SJCRH30 (cell line): ENCODE measurements around the gene GRID1. TPM values are rescaled to one million over a fixed set of nuclear protein-coding genes. Genes with fewer than 3 reads are reported as not detected.

Experiments
- DNase-seq, 2 experiments: peaks; one replicate each; pipeline ENCODE4 v3.0.0-alpha.2; 2015 to 2020
- H3K27ac ChIP-seq: fragments of 250-450 bp; sonication (Bioruptor Pico); 2 replicates; pipeline ENCODE4 v1.5.1; 2020; ENCODE audit warnings: mild to moderate bottlenecking, moderate library complexity
- H3K27me3 ChIP-seq: fragments of 250-450 bp; sonication (Bioruptor Pico); 2 replicates; pipeline ENCODE4 v1.5.1; 2020; ENCODE audit warnings: mild to moderate bottlenecking, moderate library complexity
- H3K36me3 ChIP-seq: fragments of 250-450 bp; sonication (Bioruptor Pico); 2 replicates; pipeline ENCODE4 v1.5.1; 2020; ENCODE audit warnings: mild to moderate bottlenecking, moderate library complexity
- H3K4me1 ChIP-seq: fragments of 250-450 bp; sonication (Bioruptor Pico); 2 replicates; pipeline ENCODE4 v1.5.1; 2020; ENCODE audit warnings: mild to moderate bottlenecking, moderate library complexity
- H3K4me3 ChIP-seq: fragments of 250-450 bp; sonication (Bioruptor Pico); 2 replicates; pipeline ENCODE4 v1.5.1; 2020; ENCODE audit warnings: mild to moderate bottlenecking, moderate library complexity
- H3K9me3 ChIP-seq: fragments of 250-450 bp; sonication (Bioruptor Pico); replicated peaks from 2 replicates; pipeline ENCODE4 v1.5.1; 2020; ENCODE audit warnings: mild to moderate bottlenecking, moderate library complexity
- total RNA-seq: library from RNA; depleted of rRNA; stranded (reverse); fragments of >200 nt; shearing (Covaris generic); gene quantifications from 2 replicates; pipeline ENCODE4 v1.2.3, GENCODE V29; 2014

Gene GRID1
- total RNA-seq, 1 experiment from 2014 or later, result not detected

- DNase-seq, result no peak
- no peaks in the 10 kb centered on the region for H3K4me1 ChIP-seq
- H3K27me3 ChIP-seq, result no peaks in the 10 kb centered on the region
- no peaks in the 10 kb centered on the region for H3K36me3 ChIP-seq
- no peaks in the 10 kb centered on the region for H3K9me3 ChIP-seq
- no peak overlapping the region for H3K4me3 ChIP-seq
- H3K27ac ChIP-seq, result no peak overlapping the region
Observed at GRCh38 chr10:85673270-85673669, 693.3 kb downstream of the GRID1 start.

DNA sequence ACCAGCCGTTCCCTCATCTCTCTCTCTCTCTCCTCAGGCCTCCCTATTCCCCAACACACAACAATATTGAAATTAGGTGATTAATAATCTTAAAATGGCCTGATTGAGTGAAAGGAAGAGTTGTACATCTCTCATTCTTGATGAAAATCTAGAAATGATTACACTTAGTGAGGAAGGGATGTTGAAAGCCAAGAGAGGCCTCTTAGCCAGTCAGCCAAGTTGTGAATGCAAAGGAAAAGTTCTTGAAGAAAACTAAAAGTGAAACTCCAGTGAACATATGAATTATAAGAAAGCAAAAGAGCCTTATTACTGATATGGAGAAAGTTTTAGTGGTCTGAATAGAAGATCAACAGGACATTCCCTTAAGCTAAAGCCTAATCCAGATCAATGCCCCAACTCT is 695.1 kb downstream of the GRID1 start:
- no peaks in the 10 kb centered on the region for H3K36me3 ChIP-seq

GRCh38 chr10:85668522-85668921 is 698.1 kb downstream of the GRID1 start:
- H3K4me3 ChIP-seq, result no peak overlapping the region
- H3K9me3 ChIP-seq, result no peaks in the 10 kb centered on the region
- no peak overlapping the region for H3K27ac ChIP-seq
- H3K4me1 ChIP-seq, result no peaks in the 10 kb centered on the region
- H3K36me3 ChIP-seq, result no peaks in the 10 kb centered on the region
- DNase-seq, result no peak
- H3K27me3 ChIP-seq, result no peaks in the 10 kb centered on the region

More for the DNA sequence above, 695.1 kb downstream of the GRID1 start:
- Histone ChIP-seq H3K4me1 (no peaks in the 10 kb centered on the region), H3K27me3 (no peaks in the 10 kb centered on the region), H3K27ac (no peak overlapping the region), H3K4me3 (no peak overlapping the region), H3K9me3 (no peaks in the 10 kb centered on the region)
- no peak for DNase-seq

GRCh38 chr10:85667638-85668233 is 698.9 kb downstream of the GRID1 start:
- Histone ChIP-seq H3K27me3 (no peaks in the 10 kb centered on the region), H3K4me1 (no peaks in the 10 kb centered on the region), H3K36me3 (no peaks in the 10 kb centered on the region), H3K9me3 (no peaks in the 10 kb centered on the region), H3K4me3 (no peak overlapping the region), H3K27ac (no peak overlapping the region)
- no peak for DNase-seq

GRCh38 chr10:85666987-85667386 is 699.6 kb downstream of the GRID1 start:
- Histone ChIP-seq H3K36me3 (no peaks in the 10 kb centered on the region), H3K4me3 (no peak overlapping the region), H3K27me3 (no peaks in the 10 kb centered on the region), H3K4me1 (no peaks in the 10 kb centered on the region), H3K27ac (no peak overlapping the region), H3K9me3 (no peaks in the 10 kb centered on the region)
- no peak for DNase-seq

GRCh38 chr10:85666102-85666501 is 700.5 kb downstream of the GRID1 start:
- H3K27me3 ChIP-seq, result no peaks in the 10 kb centered on the region
- H3K36me3 ChIP-seq, result no peaks in the 10 kb centered on the region
- H3K27ac ChIP-seq, result no peak overlapping the region
- no peaks in the 10 kb centered on the region for H3K9me3 ChIP-seq
- no peak overlapping the region for H3K4me3 ChIP-seq
- H3K4me1 ChIP-seq, result no peaks in the 10 kb centered on the region
- DNase-seq, result no peak

GRCh38 chr10:85665681-85666080 is 700.9 kb downstream of the GRID1 start:
- Histone ChIP-seq H3K36me3 (no peaks in the 10 kb centered on the region), H3K4me1 (no peaks in the 10 kb centered on the region), H3K4me3 (no peak overlapping the region), H3K27me3 (no peaks in the 10 kb centered on the region), H3K27ac (no peak overlapping the region), H3K9me3 (no peaks in the 10 kb centered on the region)
- DNase-seq, result no peak

DNA sequence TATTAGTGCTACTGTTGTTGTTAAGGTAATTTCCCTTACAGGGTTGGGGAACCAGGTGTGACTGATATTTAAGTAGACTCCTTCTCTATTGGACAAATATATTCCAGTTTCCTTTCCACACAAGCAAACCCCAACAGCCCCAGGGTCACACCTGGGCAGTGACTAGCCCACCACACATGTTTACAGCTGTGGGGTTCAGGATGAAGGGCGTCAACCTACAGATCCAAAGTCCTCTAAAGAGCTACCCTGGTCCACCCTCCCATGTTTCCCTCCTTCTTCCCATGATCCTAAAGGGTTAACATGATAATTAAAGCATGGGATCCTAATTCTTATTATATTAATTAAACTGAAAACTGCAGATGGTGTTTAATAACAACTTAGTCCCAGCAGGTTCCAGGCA is 701.5 kb downstream of the GRID1 start:
- no peaks in the 10 kb centered on the region for H3K9me3 ChIP-seq
- H3K36me3 ChIP-seq, result no peaks in the 10 kb centered on the region
- DNase-seq, result no peak
- H3K4me3 ChIP-seq, result no peak overlapping the region
- H3K27me3 ChIP-seq, result no peaks in the 10 kb centered on the region
- H3K4me1 ChIP-seq, result no peaks in the 10 kb centered on the region
- no peak overlapping the region for H3K27ac ChIP-seq

DNA sequence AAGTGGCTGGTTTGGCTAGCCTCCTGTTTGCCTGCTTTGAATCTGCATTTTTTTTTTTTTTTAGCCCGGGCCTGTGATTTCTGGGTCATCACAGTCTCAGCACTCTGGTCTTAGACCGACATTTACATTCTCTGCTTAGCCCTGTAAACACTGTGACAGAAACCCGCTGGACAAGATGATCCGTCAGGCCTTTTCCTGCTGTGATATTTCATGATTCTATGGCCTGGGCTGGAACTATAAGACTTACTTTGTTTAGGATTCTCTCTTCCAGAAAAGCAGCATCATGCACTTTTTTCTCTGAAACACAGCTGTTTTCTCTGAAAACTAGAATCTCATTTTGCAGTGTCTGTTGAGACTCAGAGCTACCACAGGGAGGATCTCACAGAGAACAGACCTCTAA is 705.5 kb downstream of the GRID1 start:
- no peaks in the 10 kb centered on the region for H3K4me1 ChIP-seq
- DNase-seq, result no peak
- H3K27me3 ChIP-seq, result no peaks in the 10 kb centered on the region
- H3K36me3 ChIP-seq, result no peaks in the 10 kb centered on the region
- H3K4me3 ChIP-seq, result no peak overlapping the region
- no peak overlapping the region for H3K27ac ChIP-seq
- H3K9me3 ChIP-seq, result no peaks in the 10 kb centered on the region

- no peak for DNase-seq
- no peak overlapping the region for H3K4me3 ChIP-seq
- no peaks in the 10 kb centered on the region for H3K9me3 ChIP-seq
- H3K27ac ChIP-seq, result no peak overlapping the region
- no peaks in the 10 kb centered on the region for H3K27me3 ChIP-seq
- no peaks in the 10 kb centered on the region for H3K36me3 ChIP-seq
- no peaks in the 10 kb centered on the region for H3K4me1 ChIP-seq
Observed at GRCh38 chr10:85659331-85659730, 707.3 kb downstream of the GRID1 start.

- H3K4me1 ChIP-seq, result no peaks in the 10 kb centered on the region
- no peaks in the 10 kb centered on the region for H3K27me3 ChIP-seq
- no peaks in the 10 kb centered on the region for H3K9me3 ChIP-seq
- no peak overlapping the region for H3K27ac ChIP-seq
- DNase-seq, result no peak
- no peaks in the 10 kb centered on the region for H3K36me3 ChIP-seq
- no peak overlapping the region for H3K4me3 ChIP-seq
Observed at GRCh38 chr10:85658518-85658917, 708.1 kb downstream of the GRID1 start.

GRCh38 chr10:85657476-85658113 is 709.0 kb downstream of the GRID1 start:
- H3K27me3 ChIP-seq, result no peaks in the 10 kb centered on the region
- no peaks in the 10 kb centered on the region for H3K9me3 ChIP-seq
- H3K36me3 ChIP-seq, result no peaks in the 10 kb centered on the region
- no peak overlapping the region for H3K4me3 ChIP-seq
- H3K27ac ChIP-seq, result no peak overlapping the region
- H3K4me1 ChIP-seq, result no peaks in the 10 kb centered on the region
- DNase-seq, result no peak

DNA sequence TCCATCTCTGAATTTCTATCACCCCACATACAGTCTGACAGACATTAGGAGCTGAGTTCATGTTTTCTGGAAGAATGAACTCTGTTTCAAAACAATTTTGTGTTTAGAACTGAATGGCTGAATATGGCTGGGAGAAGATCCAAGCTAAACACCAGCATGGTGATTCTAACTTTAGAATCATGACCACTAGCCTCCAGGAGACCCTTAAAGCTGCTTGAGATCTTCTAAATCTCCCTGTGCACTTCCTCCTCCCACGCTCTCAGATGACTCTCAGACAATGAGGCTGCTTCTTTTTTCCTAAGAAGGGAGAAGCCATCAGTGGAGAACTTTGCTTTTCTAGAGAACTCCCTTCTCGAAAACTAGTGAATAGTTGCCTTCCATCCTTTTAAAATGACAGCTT is 711.2 kb downstream of the GRID1 start:
- Histone ChIP-seq H3K4me1 (no peaks in the 10 kb centered on the region), H3K9me3 (no peaks in the 10 kb centered on the region), H3K27me3 (no peaks in the 10 kb centered on the region), H3K4me3 (no peak overlapping the region), H3K27ac (no peak overlapping the region), H3K36me3 (no peaks in the 10 kb centered on the region)
- no peak for DNase-seq

GRCh38 chr10:85651497-85651882 is 715.1 kb downstream of the GRID1 start:
- DNase-seq, result no peak

GRCh38 chr10:85650791-85651496 is 715.7 kb downstream of the GRID1 start:
- no peak overlapping the region for H3K27ac ChIP-seq
- DNase-seq, result no peak
- H3K27me3 ChIP-seq, result no peaks in the 10 kb centered on the region
- no peak overlapping the region for H3K4me3 ChIP-seq
- H3K36me3 ChIP-seq, result no peaks in the 10 kb centered on the region
- H3K9me3 ChIP-seq, result no peaks in the 10 kb centered on the region
- no peaks in the 10 kb centered on the region for H3K4me1 ChIP-seq

More at GRCh38 chr10:85651497-85651882, 715.1 kb downstream of the GRID1 start:
- Histone ChIP-seq H3K4me1 (no peaks in the 10 kb centered on the region), H3K27me3 (no peaks in the 10 kb centered on the region), H3K4me3 (no peak overlapping the region), H3K27ac (no peak overlapping the region), H3K36me3 (no peaks in the 10 kb centered on the region), H3K9me3 (no peaks in the 10 kb centered on the region)
